ENCODE measurements around the gene CSF1R. TPM values are rescaled to one million over a fixed set of nuclear protein-coding genes. Genes with fewer than 3 reads are reported as not detected.
A peak's percentile ranks its signal among the peaks of the same experiment; 100 is the strongest.

Gene CSF1R
- 0.18 and 0.27 TPM in 2 replicates for total RNA-seq

DNA sequence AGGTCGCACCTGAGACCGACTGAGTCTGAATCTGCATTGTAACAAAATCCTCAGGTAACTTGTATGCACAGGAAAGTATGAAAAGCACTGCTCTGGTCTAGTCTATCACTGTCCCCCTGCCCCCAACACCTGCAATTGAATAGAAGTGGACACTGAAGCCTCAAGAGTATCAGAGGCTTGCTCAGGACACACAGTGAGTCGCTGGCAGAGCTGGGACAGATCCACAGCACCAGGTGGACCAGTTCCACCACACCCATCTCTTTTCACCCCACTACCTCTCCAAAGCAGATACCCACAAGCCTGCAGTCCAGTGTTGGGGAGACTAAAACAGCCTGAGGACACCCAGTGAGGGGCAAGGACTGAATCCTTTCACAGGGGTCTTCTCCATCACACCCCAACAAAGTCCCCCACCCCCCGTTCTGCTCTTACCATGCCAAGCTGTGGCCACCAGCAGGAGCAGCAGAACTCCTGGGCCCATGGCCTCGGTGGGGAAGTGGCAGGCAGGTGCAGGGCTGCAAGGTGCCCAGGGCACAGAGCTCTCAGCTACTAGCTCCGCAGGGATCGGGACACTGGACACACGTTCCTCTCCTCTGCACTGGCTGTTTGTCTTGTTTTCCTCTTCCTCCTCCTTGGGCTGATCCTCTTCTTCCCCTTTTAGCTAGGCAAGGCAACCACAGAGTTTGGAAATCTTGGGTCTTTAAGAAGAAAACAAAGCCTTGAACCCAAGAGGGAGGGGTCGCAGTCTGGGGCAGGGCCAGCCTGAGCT, at the start of gene CSF1R:
Gene CSF1R, minus strand, starts transcription at position 605 of the 766 bp plus-strand sequence. Its CDS starts 127 bp downstream, at position 478.
- no peaks in the 10 kb centered on the region for H3K9me3 Mint-ChIP-seq
- H3K27me3 Mint-ChIP-seq (ENCODE audit: low read depth): peaks cover 31% of the 10 kb centered on the region
- no peak for DNase-seq (ENCODE audit: low spot score)
- no peak within 1 kb of the TSS for H3K4me3 Mint-ChIP-seq (ENCODE audit: low read depth)
- H3K36me3 Mint-ChIP-seq (ENCODE audit: low read depth): no peaks in the 10 kb centered on the region
- no peak within 1 kb of the TSS for H3K27ac Mint-ChIP-seq
- peaks cover 5% of the 10 kb centered on the region for H3K4me1 Mint-ChIP-seq (ENCODE audit: low read depth)
- intact Hi-C loops (cut with micrococcal nuclease): no loop called here

DNA sequence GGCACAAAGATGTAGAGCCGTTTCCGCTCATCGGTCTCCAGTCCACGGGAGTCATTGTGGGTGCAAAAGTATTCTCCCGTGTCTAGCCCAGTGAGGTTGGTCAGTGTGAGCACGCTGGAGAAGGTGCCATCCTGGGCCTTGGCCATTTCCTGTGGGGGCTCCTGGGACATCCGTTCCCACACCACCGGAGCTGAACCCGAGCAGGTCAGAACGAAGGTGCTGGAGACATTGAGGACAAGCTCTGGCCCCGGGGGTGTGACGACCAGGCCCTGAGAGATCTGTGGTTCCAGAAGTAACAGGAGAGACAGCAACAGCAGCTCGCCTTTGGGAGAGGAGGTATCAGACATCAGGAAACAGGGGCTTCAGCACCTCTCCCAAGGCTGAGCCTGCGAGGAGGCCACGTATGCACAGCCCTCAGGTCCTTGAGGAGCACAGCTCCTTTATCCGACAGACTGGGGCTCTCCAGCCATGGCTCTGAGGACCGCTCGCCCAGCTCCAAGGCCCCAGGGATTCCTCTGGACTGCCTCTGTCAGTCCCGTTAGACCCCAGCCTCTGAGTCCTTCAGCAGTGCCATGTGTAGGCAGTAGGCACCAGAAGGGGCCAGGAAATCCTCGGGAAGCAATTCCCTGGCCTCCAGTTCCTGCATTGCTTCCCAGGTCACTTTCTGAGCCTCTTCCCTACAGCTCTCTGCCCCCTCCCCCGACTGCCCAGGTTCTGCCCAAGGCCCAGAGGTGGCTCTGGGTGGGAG, 49.4 kb upstream of the CSF1R start:
- Mint-ChIP-seq H3K4me1 (ENCODE audit: low read depth) (no peaks in the 10 kb centered on the region), H3K9me3 (no peaks in the 10 kb centered on the region), H3K36me3 (ENCODE audit: low read depth) (no peaks in the 10 kb centered on the region), H3K4me3 (ENCODE audit: low read depth) (no peak overlapping the region), H3K27me3 (ENCODE audit: low read depth) (no peaks in the 10 kb centered on the region), H3K27ac (no peak overlapping the region)
- DNase-seq (ENCODE audit: low spot score): no peak
- intact Hi-C loops (cut with micrococcal nuclease): no loop called here

DNA sequence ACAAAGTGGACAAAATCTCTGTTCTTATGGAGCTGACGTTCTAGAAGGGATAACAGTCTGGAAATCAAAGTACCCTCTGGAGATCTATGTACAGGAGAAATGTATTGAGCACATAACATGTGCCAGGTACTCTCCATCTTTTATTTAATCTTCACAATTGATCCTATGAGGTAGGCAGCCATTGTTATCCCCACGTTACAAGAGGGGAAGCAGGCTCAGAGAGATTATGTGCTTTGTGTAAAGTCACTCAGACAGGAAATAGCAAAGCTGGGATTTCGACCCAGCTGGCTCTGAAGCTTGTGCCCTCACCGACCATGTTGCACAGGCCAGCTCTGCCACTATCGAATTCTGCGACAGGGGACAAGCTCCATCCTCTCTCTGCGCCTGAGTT, 47.8 kb upstream of the CSF1R start:
- no peak for DNase-seq (ENCODE audit: low spot score)
- Mint-ChIP-seq H3K27me3 (ENCODE audit: low read depth) (no peaks in the 10 kb centered on the region), H3K9me3 (no peaks in the 10 kb centered on the region), H3K4me1 (ENCODE audit: low read depth) (no peaks in the 10 kb centered on the region), H3K4me3 (ENCODE audit: low read depth) (no peak overlapping the region), H3K27ac (no peak overlapping the region), H3K36me3 (ENCODE audit: low read depth) (no peaks in the 10 kb centered on the region)
- intact Hi-C loops (cut with micrococcal nuclease): no loop called here

DNA sequence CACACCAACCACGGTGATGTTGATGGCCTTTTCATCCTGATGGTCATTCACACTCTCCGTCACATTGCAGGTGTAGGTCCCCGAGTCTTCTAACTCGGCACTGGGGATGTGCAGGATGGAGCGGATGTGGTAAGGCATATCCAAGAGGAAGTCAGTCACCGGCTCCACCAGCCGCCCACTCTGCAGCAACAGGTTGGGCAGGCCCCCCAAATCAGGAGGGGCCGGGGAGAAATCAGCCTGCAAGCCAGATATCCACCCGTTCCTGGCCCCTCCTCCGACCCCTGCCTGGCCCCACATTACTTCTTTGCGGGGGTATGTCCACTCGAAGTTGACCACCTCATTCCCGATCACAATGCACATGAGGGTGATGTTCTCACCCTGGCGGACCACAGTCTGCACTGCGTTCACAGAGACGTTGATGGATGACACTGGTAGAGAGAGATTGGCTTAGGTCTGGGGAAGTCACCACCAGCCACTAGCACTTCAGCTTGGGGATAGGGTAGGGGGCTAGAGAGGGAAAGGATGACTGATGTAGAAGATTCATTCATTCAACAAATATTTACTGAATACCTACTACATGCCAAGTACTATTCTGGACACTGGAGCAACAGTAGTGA, 47.3 kb upstream of the CSF1R start:
- intact Hi-C loops (cut with micrococcal nuclease): no loop called here
- H3K9me3 Mint-ChIP-seq: no peaks in the 10 kb centered on the region
- DNase-seq (ENCODE audit: low spot score): no peak
- no peaks in the 10 kb centered on the region for H3K36me3 Mint-ChIP-seq (ENCODE audit: low read depth)
- H3K4me3 Mint-ChIP-seq (ENCODE audit: low read depth): no peak overlapping the region
- H3K4me1 Mint-ChIP-seq (ENCODE audit: low read depth): no peaks in the 10 kb centered on the region
- H3K27me3 Mint-ChIP-seq (ENCODE audit: low read depth): no peaks in the 10 kb centered on the region
- no peak overlapping the region for H3K27ac Mint-ChIP-seq

DNA sequence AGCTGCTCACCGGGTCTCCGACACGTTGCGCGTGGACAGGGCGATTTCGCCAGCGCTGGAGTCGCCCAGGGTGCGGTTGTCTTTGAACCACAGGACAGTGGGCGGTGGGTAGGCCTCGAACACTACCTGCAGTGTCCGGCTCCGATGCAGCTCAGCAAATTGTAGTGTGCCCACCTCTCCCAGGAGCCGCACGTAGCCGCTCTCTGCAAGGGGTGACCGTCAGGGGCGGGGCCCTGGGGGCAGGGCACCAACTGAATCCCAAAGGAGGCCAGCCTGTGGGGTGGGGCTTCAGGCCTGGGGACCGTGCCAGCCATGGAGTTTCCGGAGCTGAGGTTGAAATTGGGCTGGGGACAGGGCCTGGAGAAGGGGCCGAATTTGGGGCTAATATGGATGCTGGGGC, 46.4 kb upstream of the CSF1R start:
- H3K4me3 Mint-ChIP-seq (ENCODE audit: low read depth): no peak overlapping the region
- intact Hi-C loops (cut with micrococcal nuclease): no loop called here
- no peaks in the 10 kb centered on the region for H3K27me3 Mint-ChIP-seq (ENCODE audit: low read depth)
- no peak for DNase-seq (ENCODE audit: low spot score)
- no peaks in the 10 kb centered on the region for H3K36me3 Mint-ChIP-seq (ENCODE audit: low read depth)
- H3K4me1 Mint-ChIP-seq (ENCODE audit: low read depth): no peaks in the 10 kb centered on the region
- no peak overlapping the region for H3K27ac Mint-ChIP-seq
- H3K9me3 Mint-ChIP-seq: no peaks in the 10 kb centered on the region

DNA sequence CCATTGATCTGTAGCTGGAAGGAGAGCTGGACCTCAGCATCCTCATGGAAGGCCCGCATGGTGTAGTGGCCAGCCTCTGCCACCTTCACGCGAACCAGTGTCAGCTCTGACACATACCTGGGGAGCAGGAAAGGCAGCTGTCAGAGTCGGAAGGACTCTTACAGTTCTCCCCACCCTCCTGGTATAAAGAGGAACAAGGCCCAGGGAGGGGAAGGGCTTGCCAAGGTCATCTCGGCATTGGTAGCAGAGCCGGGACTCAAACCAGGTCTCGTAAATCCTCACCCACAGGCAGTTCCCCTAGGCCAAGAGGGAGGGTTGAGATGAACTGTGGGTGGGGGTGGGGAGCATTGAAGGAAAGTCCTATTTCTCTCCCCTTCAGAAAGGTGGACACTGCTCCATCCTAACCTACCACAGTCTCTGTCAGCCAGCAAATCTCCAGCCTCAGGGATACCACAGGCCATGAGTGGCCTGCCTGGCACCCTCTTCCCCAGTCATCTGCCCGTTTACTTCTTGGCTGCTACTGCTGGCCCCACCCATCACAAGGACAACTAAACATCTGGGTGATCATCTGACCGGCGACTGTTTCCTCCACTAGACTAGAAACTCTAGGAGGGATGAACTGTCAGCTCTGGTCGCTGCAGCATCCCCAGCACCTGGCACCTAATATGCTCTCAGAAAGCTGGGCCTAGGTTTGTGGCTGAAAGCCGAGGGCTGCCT, 45.8 kb upstream of the CSF1R start:
- H3K27ac Mint-ChIP-seq: no peak overlapping the region
- intact Hi-C loops (cut with micrococcal nuclease): no loop called here
- no peaks in the 10 kb centered on the region for H3K27me3 Mint-ChIP-seq (ENCODE audit: low read depth)
- no peaks in the 10 kb centered on the region for H3K4me1 Mint-ChIP-seq (ENCODE audit: low read depth)
- no peaks in the 10 kb centered on the region for H3K9me3 Mint-ChIP-seq
- H3K36me3 Mint-ChIP-seq (ENCODE audit: low read depth): no peaks in the 10 kb centered on the region
- no peak overlapping the region for H3K4me3 Mint-ChIP-seq (ENCODE audit: low read depth)
- DNase-seq (ENCODE audit: low spot score): no peak

DNA sequence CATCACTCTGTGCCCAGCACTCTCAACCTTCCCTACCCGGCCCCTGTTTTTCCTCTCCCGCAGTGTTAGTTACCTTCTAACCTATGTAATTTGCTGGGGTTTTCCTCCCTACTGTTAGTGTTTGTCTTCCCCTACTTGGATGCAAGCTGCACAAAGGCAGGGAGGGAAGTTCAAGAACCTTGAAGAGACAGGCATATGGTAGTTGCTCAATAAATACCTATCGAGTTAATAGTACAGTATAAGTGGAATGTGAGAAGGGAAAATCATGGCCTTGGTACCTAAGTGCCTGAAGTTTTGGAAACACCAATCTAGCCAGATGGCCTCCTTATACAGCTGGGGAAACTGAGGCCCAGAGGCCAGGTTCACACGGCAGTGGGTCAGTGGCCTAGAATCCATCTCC, 45.1 kb upstream of the CSF1R start:
- intact Hi-C loops (cut with micrococcal nuclease): no loop called here
- no peaks in the 10 kb centered on the region for H3K9me3 Mint-ChIP-seq

DNA sequence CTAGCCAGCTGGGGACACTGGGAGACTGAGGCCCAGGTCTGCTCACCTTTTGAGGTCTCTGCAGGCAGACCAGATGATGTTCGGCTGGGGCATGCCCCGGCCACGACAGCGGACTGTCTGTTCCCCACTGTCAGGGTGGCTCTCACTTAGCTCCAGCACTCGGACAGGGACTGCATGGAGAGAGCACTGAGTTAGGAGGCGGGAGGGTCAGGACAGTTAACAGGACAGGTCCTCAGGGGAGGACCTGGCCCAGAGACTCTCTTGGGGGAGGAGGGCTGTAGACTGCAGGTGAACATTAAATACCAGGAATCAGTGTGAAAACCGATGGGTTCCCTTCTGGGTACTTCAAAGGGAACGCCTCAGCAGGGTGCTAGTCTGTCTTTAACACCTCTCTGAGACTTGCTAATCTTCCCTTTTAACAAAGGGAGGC, 44.2 kb upstream of the CSF1R start:
- Mint-ChIP-seq H3K4me1 (ENCODE audit: low read depth) (no peaks in the 10 kb centered on the region), H3K27me3 (ENCODE audit: low read depth) (no peaks in the 10 kb centered on the region), H3K36me3 (ENCODE audit: low read depth) (no peaks in the 10 kb centered on the region), H3K27ac (no peak overlapping the region), H3K4me3 (ENCODE audit: low read depth) (no peak overlapping the region), H3K9me3 (no peaks in the 10 kb centered on the region)
- intact Hi-C loops (cut with micrococcal nuclease): loop anchor here (1.0 kb wide), 1 partner anchor 88 kb away; no protein-coding TSS in a partner anchor
- no peak for DNase-seq (ENCODE audit: low spot score)

More for the DNA sequence above, 45.1 kb upstream of the CSF1R start:
- Mint-ChIP-seq H3K27me3 (ENCODE audit: low read depth) (no peaks in the 10 kb centered on the region), H3K36me3 (ENCODE audit: low read depth) (no peaks in the 10 kb centered on the region), H3K4me3 (ENCODE audit: low read depth) (no peak overlapping the region), H3K4me1 (ENCODE audit: low read depth) (no peaks in the 10 kb centered on the region), H3K27ac (no peak overlapping the region)
- no peak for DNase-seq (ENCODE audit: low spot score)

DNA sequence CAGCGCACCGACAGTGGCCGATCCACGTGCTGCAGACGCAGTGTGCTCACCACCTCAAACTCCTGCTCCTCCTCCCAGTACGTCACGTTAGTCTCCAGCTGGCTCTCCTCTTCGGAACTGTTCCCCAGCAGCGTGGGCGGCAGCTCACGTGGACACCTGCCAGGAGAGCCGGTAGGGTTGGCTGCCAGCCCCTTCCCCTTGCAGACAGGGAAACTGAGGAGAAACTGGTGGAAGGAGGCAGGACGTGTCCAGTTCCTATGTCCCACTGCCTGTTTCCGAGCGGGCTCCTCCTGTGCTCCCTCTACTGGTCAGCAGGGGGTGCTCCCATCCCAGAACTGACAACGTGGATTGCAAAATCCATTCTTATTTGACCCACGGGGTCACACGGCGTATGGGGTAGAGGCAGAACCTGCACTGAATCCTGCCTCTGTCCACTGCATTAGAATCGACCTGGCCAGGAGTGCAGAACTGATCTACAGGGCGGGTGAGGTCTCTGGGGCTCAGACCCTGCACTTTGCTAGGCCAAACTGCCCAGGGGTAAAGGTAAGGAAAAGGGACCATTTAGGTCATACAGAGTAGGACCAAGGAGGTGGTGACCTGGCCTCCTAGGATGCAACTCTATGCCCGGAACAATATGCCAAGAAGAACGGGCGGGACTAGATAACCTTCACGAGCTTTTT, 43.6 kb upstream of the CSF1R start:
- Mint-ChIP-seq H3K27me3 (ENCODE audit: low read depth) (no peaks in the 10 kb centered on the region), H3K4me3 (ENCODE audit: low read depth) (no peak overlapping the region), H3K36me3 (ENCODE audit: low read depth) (no peaks in the 10 kb centered on the region), H3K4me1 (ENCODE audit: low read depth) (no peaks in the 10 kb centered on the region), H3K9me3 (no peaks in the 10 kb centered on the region), H3K27ac (no peak overlapping the region)
- DNase-seq (ENCODE audit: low spot score): peak; percentile 28
- intact Hi-C loops (cut with micrococcal nuclease): loop anchor here (1.0 kb wide), 1 partner anchor 88 kb away; no protein-coding TSS in a partner anchor

DNA sequence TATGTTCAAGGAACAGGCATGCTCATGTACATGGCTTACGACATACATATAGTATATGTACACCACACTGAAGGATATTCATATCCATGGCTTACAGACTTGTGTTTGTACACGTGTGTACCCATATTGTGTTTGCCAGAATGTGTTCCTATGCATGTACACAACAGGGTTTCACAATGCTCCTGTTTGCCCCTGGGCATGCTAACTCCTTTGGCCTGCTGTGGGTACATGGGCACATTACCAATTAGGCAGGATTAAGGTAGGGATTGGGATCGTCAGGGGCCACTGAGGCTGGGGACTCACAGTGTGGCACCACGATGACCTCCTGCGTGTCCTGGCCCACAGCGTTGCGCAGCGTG, 43.1 kb upstream of the CSF1R start:
- Mint-ChIP-seq H3K27me3 (ENCODE audit: low read depth) (no peaks in the 10 kb centered on the region), H3K9me3 (no peaks in the 10 kb centered on the region), H3K4me1 (ENCODE audit: low read depth) (no peaks in the 10 kb centered on the region), H3K4me3 (ENCODE audit: low read depth) (no peak overlapping the region), H3K27ac (no peak overlapping the region), H3K36me3 (ENCODE audit: low read depth) (no peaks in the 10 kb centered on the region)
- DNase-seq (ENCODE audit: low spot score): no peak
- intact Hi-C loops (cut with micrococcal nuclease): no loop called here

DNA sequence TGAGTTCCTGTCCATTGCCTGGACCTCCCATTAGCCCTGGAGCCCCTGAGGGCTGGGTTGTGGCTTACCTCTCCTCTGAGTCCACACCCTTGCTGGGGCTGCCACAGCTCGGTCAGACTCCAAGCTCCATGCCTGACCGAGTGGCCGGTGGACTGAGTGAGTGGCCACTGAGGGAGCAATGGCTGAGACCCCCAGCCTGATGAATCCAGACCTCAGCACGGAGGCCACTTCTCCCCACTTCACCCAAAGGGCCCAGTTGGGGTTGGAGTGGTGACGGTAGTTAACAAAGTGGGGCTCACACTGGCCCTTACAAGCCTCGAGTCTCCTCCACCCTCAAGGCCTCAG, 40.5 kb upstream of the CSF1R start:
- Mint-ChIP-seq H3K4me3 (ENCODE audit: low read depth) (no peak overlapping the region), H3K4me1 (ENCODE audit: low read depth) (peaks cover 1% of the 10 kb centered on the region), H3K27me3 (ENCODE audit: low read depth) (no peaks in the 10 kb centered on the region), H3K36me3 (ENCODE audit: low read depth) (no peaks in the 10 kb centered on the region), H3K27ac (no peak overlapping the region), H3K9me3 (no peaks in the 10 kb centered on the region)
- intact Hi-C loops (cut with micrococcal nuclease): no loop called here
- DNase-seq (ENCODE audit: low spot score): no peak

DNA sequence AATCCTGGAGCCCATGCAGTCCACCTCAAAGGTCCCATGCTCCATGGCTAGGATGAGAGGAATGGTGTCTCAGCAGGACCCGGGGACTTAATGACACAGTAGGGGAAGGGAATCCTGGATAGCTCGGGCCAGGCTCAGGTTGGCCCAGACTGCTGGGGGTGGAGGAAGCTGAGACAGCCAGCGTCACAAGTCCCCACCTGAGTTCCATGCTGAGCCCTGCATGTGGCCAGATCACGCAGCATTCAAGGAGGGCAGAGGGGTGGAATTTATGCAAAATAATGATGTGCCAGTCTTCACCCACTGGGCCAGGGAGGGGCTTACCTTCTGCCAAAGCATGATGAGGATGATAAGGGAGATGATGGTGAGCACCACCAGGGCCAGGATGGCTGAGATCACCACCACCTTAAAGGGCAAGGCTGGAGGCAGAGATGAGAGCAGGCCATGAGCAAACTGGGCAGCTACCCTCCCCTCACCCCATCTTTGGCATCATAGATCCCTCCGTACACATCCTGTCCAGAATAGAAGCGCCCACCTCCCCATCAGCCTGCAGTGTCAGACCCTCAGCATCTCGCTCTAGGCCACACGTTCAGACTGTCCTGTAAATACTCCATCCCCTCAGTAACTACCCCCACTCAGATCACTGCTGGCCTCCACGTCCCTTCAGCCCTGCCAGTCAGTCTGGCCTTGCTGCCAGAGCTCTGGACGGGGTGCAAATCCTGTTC, 40.0 kb upstream of the CSF1R start:
- no peak for DNase-seq (ENCODE audit: low spot score)
- Mint-ChIP-seq H3K36me3 (ENCODE audit: low read depth) (no peaks in the 10 kb centered on the region), H3K27ac (no peak overlapping the region), H3K4me3 (ENCODE audit: low read depth) (no peak overlapping the region), H3K9me3 (no peaks in the 10 kb centered on the region), H3K27me3 (ENCODE audit: low read depth) (no peaks in the 10 kb centered on the region), H3K4me1 (ENCODE audit: low read depth) (peaks cover 1% of the 10 kb centered on the region)
- intact Hi-C loops (cut with micrococcal nuclease): no loop called here

Measured in activated T-helper 2 cell treated with anti-CD3 and anti-CD28 coated beads, Interferon-gamma antibody, Interleukin-2, Interleukin-4, amounts not matched to agents 10 μg/mL and 5 μg/mL and 100 μg/mL, durations not matched to agents 14 hours and 24 hours and 36 hours (primary cell).